Lower leg skin (tissue), 3 donors: Measurements from ENCODE around the gene TTC7B.

Source experiments
- CTCF ChIP-seq, 3 donors: fragments of 450-650 bp; IDR thresholded peaks; one replicate each; pipeline ENCODE4 v1.5.1; 2016; ENCODE audit warnings: antibody characterized with exemption in 3 of 3, mild to moderate bottlenecking in 3 of 3, moderate library complexity in 2 of 3
- POLR2A ChIP-seq, 2 donors: fragments of 450-650 bp; IDR thresholded peaks; one replicate each; pipeline ENCODE4 v1.6.1; 2016 to 2017; ENCODE audit warnings: antibody characterized with exemption in 2 of 2, mild to moderate bottlenecking in 1 of 2, moderate library complexity in 1 of 2

GRCh38 chr14:90580377-90581335 is 235.6 kb downstream of the TTC7B start:
- no peak for TF ChIP-seq CTCF (IDR thresholded peaks at IDR 0.05)
- no peak for TF ChIP-seq POLR2A (IDR thresholded peaks at IDR 0.05)
